ENCODE measurements around the gene NUTM2G.
"Not testable (repeated sequence)": the region's sequence is repeated elsewhere in the genome, so short reads cannot be mapped to it uniquely, and the experiment has no call there.

- TF ChIP-seq EZH2phosphoT487 (IDR thresholded peaks at IDR 0.05; ENCODE audit: borderline replicate concordance, low read depth, low read length); CTCF (conservative IDR thresholded peaks at IDR 0.05; ENCODE audit: low read length): not testable (repeated sequence)
These were observed 56.2 kb downstream of the NUTM2G start for GRCh38 chr9:96984887-96985286.
